A549 (cell line): ENCODE results near the gene NELFA. TPM values are rescaled to one million over a fixed set of nuclear protein-coding genes. Genes with fewer than 3 reads are reported as not detected.
A peak's percentile ranks its signal among the peaks of the same experiment; 100 is the strongest.

Experiments
- ATAC-seq, 2 experiments: fragments of 200-7000 bp in 1 of 2; fragments of >200 bp in 1 of 2; cut with Nextera tagmentation in 1 of 2; cut with Tn5 transposase in 1 of 2; 3 replicates each; pipeline versions ENCODE4 v1.8.0 to v1.9.1; 2018 to 2020; ENCODE audit warnings: mild to moderate bottlenecking in 1 of 2, moderate library complexity in 1 of 2
- CTCF ChIA-PET: fragments of 300-600 bp; sonication (Branson Sonifier 250); formaldehyde crosslinking; extraction: SDS; loops from one replicate; lab custom pipeline; 2021; ENCODE audit warnings: antibody characterized with exemption, inconsistent platforms; lab: Yijun Ruan, JAX
- POLR2A ChIA-PET: fragments of 350-600 bp; formaldehyde crosslinking; extraction: SDS; loops from one replicate; lab custom pipeline; 2021; ENCODE audit warnings: antibody characterized with exemption, inconsistent platforms; lab: Yijun Ruan, JAX
- DNase-seq, 2 experiments: peaks; one replicate each; pipeline versions ENCODE4 v3.0.0 to v3.0.0-alpha.2; 2011 to 2016; ENCODE audit warnings: low read depth in 1 of 2, low spot score in 1 of 2
- FAIRE-seq: peaks from 2 replicates; lab custom pipeline; 2011; peaks lifted over from hg19 to GRCh38; lab: Jason Lieb, UNC
- H3K27ac ChIP-seq, 2 experiments: fragments of >200 bp; sonication (Bioruptor Twin); formaldehyde crosslinking; 3 replicates each; pipeline ENCODE4 v1.5.1; 2016 to 2017
- H3K4me1 ChIP-seq: fragments of >200 bp; sonication (Bioruptor Twin); formaldehyde crosslinking; 3 replicates; pipeline ENCODE4 v1.6.1; 2016
- H3K4me2 ChIP-seq: fragments of >200 bp; sonication (Bioruptor Twin); formaldehyde crosslinking; 3 replicates; pipeline ENCODE4 v1.6.1; 2016
- H3K4me3 ChIP-seq: fragments of >200 bp; sonication (Bioruptor Twin); formaldehyde crosslinking; 3 replicates; pipeline ENCODE4 v1.5.1; 2016
- H3K9me3 ChIP-seq: fragments of >200 bp; sonication (Bioruptor Twin); formaldehyde crosslinking; 3 replicates; pipeline ENCODE4 v1.6.1; 2016
- CBX8 ChIP-seq: fragments of 200-600 bp; sonication (generic); IDR thresholded peaks from 2 replicates; pipeline ENCODE4 v1.6.1; 2016
- CEBPB ChIP-seq, 2 experiments: fragments of >200 bp in 1 of 2; sonication (Bioruptor Twin) in 1 of 2; formaldehyde crosslinking in 1 of 2; IDR thresholded peaks; 2 replicates each; pipeline ENCODE4 v1.6.1; 2012 to 2016
- CTCF ChIP-seq: fragments of >200 bp; sonication (Bioruptor Twin); formaldehyde crosslinking; IDR thresholded peaks from 3 replicates; pipeline ENCODE4 v1.5.1; 2016
- FOSB ChIP-seq: fragments of 250-450 bp; sonication (Bioruptor Pico); IDR thresholded peaks from 2 replicates; pipeline ENCODE4 v1.5.0; 2020; ENCODE audit warnings: mild to moderate bottlenecking, moderate library complexity
- FOSL2 ChIP-seq, 2 experiments: fragments of 450-650 bp in 1 of 2; fragments of >200 bp in 1 of 2; sonication (Bioruptor Twin) in 1 of 2; formaldehyde crosslinking; IDR thresholded peaks; 2 replicates each; pipeline versions ENCODE4 v1.5.0 to v1.6.1; 2016 to 2020; ENCODE audit warnings: mild to moderate bottlenecking in 1 of 2, moderate library complexity in 1 of 2
- FOXS1 ChIP-seq: fragments of 250-450 bp; sonication (Bioruptor Pico); IDR thresholded peaks from 2 replicates; pipeline ENCODE4 v1.5.0; 2020; ENCODE audit warnings: mild to moderate bottlenecking, moderate library complexity
- HDAC2 ChIP-seq: fragments of 200-600 bp; sonication (generic); IDR thresholded peaks from 2 replicates; pipeline ENCODE4 v1.6.1; 2016
- HEYL ChIP-seq: fragments of 250-450 bp; sonication (Bioruptor Pico); IDR thresholded peaks from 2 replicates; pipeline ENCODE4 v1.8.0; 2021; ENCODE audit warnings: mild to moderate bottlenecking, moderate library complexity
- HMGXB4 ChIP-seq: fragments of 250-450 bp; sonication (Bioruptor Pico); IDR thresholded peaks from 2 replicates; pipeline ENCODE4 v1.5.0; 2021; ENCODE audit warnings: mild to moderate bottlenecking, moderate library complexity, borderline replicate concordance
- HOXA7 ChIP-seq: fragments of 250-450 bp; sonication (Bioruptor Pico); IDR thresholded peaks from 2 replicates; pipeline ENCODE4 v1.5.0; 2020; ENCODE audit warnings: mild to moderate bottlenecking, moderate library complexity
- HOXB5 ChIP-seq: fragments of 250-450 bp; sonication (Bioruptor Pico); IDR thresholded peaks from 2 replicates; pipeline ENCODE4 v1.5.0; 2020; ENCODE audit warnings: mild to moderate bottlenecking, moderate library complexity
- JUN ChIP-seq, 2 experiments: fragments of >200 bp; sonication (Bioruptor Twin); formaldehyde crosslinking; IDR thresholded peaks; 2 replicates in 1 of 2; 3 replicates in 1 of 2; pipeline ENCODE4 v1.6.1; 2016 to 2017
- KDM5A ChIP-seq: fragments of 200-600 bp; sonication (generic); IDR thresholded peaks from 2 replicates; pipeline ENCODE4 v1.6.1; 2016; ENCODE audit warnings: antibody characterized with exemption, mild to moderate bottlenecking
- MYC ChIP-seq: IDR thresholded peaks from 2 replicates; pipeline ENCODE4 v1.6.1; 2012; ENCODE audit warnings: mild to moderate bottlenecking, inconsistent platforms, low read length, improper control_type of control experiment, borderline replicate concordance
- NPAS2 ChIP-seq: fragments of 250-450 bp; sonication (Bioruptor Pico); IDR thresholded peaks from 2 replicates; pipeline ENCODE4 v1.8.0; 2022; ENCODE audit warnings: mild to moderate bottlenecking, moderate library complexity, borderline replicate concordance
- PHF8 ChIP-seq: fragments of 200-600 bp; sonication (generic); IDR thresholded peaks from 2 replicates; pipeline ENCODE4 v1.6.1; 2016; ENCODE audit warnings: low read depth, mild to moderate bottlenecking, antibody characterized with exemption, moderate library complexity, borderline replicate concordance
- POLR2A ChIP-seq: IDR thresholded peaks from 2 replicates; pipeline ENCODE4 v1.6.1; 2012; ENCODE audit warnings: mild to moderate bottlenecking, low read length
- RAD21 ChIP-seq, 2 experiments: fragments of >200 bp in 1 of 2; sonication (Bioruptor Twin) in 1 of 2; formaldehyde crosslinking in 1 of 2; IDR thresholded peaks in 1 of 2; conservative IDR thresholded peaks in 1 of 2; 2 replicates in 1 of 2; 3 replicates in 1 of 2; pipeline ENCODE4 v1.6.1; 2012 to 2018; ENCODE audit warnings: inconsistent platforms in 1 of 2
- RCOR1 ChIP-seq: fragments of 150-350 bp; IDR thresholded peaks from 2 replicates; pipeline ENCODE4 v1.6.1; 2014; ENCODE audit warnings: antibody characterized with exemption, low read length, low read depth
- RFX5 ChIP-seq: fragments of 450-650 bp; IDR thresholded peaks from 2 replicates; pipeline ENCODE4 v1.7.1; 2014; ENCODE audit warnings: antibody characterized with exemption, mild to moderate bottlenecking, moderate library complexity
- RNF2 ChIP-seq: fragments of 200-600 bp; sonication (generic); IDR thresholded peaks from 2 replicates; pipeline ENCODE4 v1.6.1; 2016; ENCODE audit warnings: low read depth, mild to moderate bottlenecking, antibody characterized with exemption, moderate library complexity, borderline replicate concordance
- SMC3 ChIP-seq: fragments of >200 bp; sonication (Bioruptor Twin); formaldehyde crosslinking; IDR thresholded peaks from 3 replicates; pipeline ENCODE4 v1.6.1; 2018; ENCODE audit warnings: inconsistent platforms
- SREBF2 ChIP-seq: fragments of 450-650 bp; IDR thresholded peaks from 2 replicates; pipeline ENCODE4 v1.6.1; 2014; ENCODE audit warnings: mild to moderate bottlenecking, moderate library complexity
- TFCP2L1 ChIP-seq: fragments of 250-450 bp; sonication (Bioruptor Pico); IDR thresholded peaks from 2 replicates; pipeline ENCODE4 v1.5.0; 2021; ENCODE audit warnings: mild to moderate bottlenecking
- USF2 ChIP-seq: fragments of 450-650 bp; IDR thresholded peaks from 2 replicates; pipeline ENCODE4 v1.6.1; 2014; ENCODE audit warnings: antibody characterized with exemption
- ZC3H11A ChIP-seq: fragments of 450-650 bp; IDR thresholded peaks from 2 replicates; pipeline ENCODE4 v1.6.1; 2014; ENCODE audit warnings: antibody characterized with exemption, mild to moderate bottlenecking
- ZFP36 ChIP-seq: fragments of 450-650 bp; IDR thresholded peaks from 2 replicates; pipeline ENCODE4 v1.6.1; 2014; ENCODE audit warnings: borderline replicate concordance; ENCODE audit not compliant: partially characterized antibody
- ZSCAN20 ChIP-seq: fragments of 250-450 bp; sonication (Bioruptor Pico); IDR thresholded peaks from 2 replicates; pipeline ENCODE4 v1.8.0; 2022; ENCODE audit warnings: mild to moderate bottlenecking, moderate library complexity
- WGBS: methylation state at CpG from one replicate; pipeline ENCODE4 v1.1.6; 2017; ENCODE audit errors: missing lambda C conversion rate; 5-methylcytosine and 5-hydroxymethylcytosine counted together
- polyA plus RNA-seq, 4 experiments: library from polyadenylated mRNA; depleted of rRNA in 3 of 4; stranded (reverse); fragments of >200 nt; fragmentation: RNase III in 1 of 4; extraction: RNeasy Plus Mini Kit Qiagen cat#74134 plus additional on column Dnase treatment in 1 of 4; gene quantifications; 2 replicates in 3 of 4; 3 replicates in 1 of 4; pipeline ENCODE4 v1.2.3, GENCODE V29; 2011 to 2017

Gene NELFA
- polyA plus RNA-seq, 2 of the 4 experiments (the other 2 are of a cell fraction): 11.1 to 18.3 TPM

GRCh38 chr4:1960170-1960825 lies 48.5 kb downstream of the NELFA start:
- no peak overlapping the region for H3K27ac ChIP-seq
- no peaks in the 10 kb centered on the region for H3K9me3 ChIP-seq
- no peak for TF ChIP-seq SREBF2
- no peak for TF ChIP-seq CTCF
- no peak for TF ChIP-seq POLR2A
- no peak for TF ChIP-seq CBX8
- TF ChIP-seq USF2: no peak
- no peak for TF ChIP-seq FOSL2 (IDR thresholded peaks at IDR 0.05)
- no peak for TF ChIP-seq FOSL2 (CRISPR knock-in tag; IDR thresholded peaks at IDR 0.05)
- no peak for TF ChIP-seq RAD21 (conservative IDR thresholded peaks at IDR 0.05 in 1 of 2, IDR thresholded peaks at IDR 0.05 in 1 of 2)
- TF ChIP-seq FOXS1 (CRISPR knock-in tag): no peak
- TF ChIP-seq HMGXB4 (CRISPR knock-in tag): no peak
- TF ChIP-seq FOSB: no peak
- no peak for TF ChIP-seq MYC
- no peak for TF ChIP-seq NPAS2
- TF ChIP-seq, all 56 proteins: peak for 0
- POLR2A ChIA-PET: no interaction called here
- Histone ChIP-seq H3K4me2 (no peak overlapping the region), H3K4me3 (no peak overlapping the region), H3K4me1 (no peaks in the 10 kb centered on the region)
- CTCF ChIA-PET: no interaction called here
- no peak for DNase-seq
- no peak for FAIRE-seq
- WGBS: 90% methylated on average over 7 of the region's 7 CpGs
- ATAC-seq: no peak

GRCh38 chr4:1959104-1959384 lies 49.7 kb downstream of the NELFA start:
- no peak overlapping the region for H3K4me3 ChIP-seq
- 89% methylated on average over 5 of the region's 5 CpGs for WGBS
- H3K9me3 ChIP-seq: no peaks in the 10 kb centered on the region
- H3K4me1 ChIP-seq: no peaks in the 10 kb centered on the region
- no peak for FAIRE-seq
- ChIA-PET POLR2A (no interaction called here), CTCF (no interaction called here)
- no peak for TF ChIP-seq JUN (IDR thresholded peaks at IDR 0.05)
- no peak for TF ChIP-seq ZFP36
- TF ChIP-seq KDM5A: no peak
- no peak for DNase-seq
- 0 out of 6 replicates have a peak, but pooled peaks of 1 of the 2 experiments have one; percentile 38 for ATAC-seq
- no peak overlapping the region for H3K4me2 ChIP-seq
- H3K27ac ChIP-seq: no peak overlapping the region

- FAIRE-seq: no peak
- TF ChIP-seq HEYL (CRISPR knock-in tag) (no peak), HOXA7 (no peak), TFCP2L1 (CRISPR knock-in tag) (no peak), RFX5 (no peak), JUN (IDR thresholded peaks at IDR 0.05) (no peak), RNF2 (no peak), CEBPB (IDR thresholded peaks at IDR 0.05) (no peak), NPAS2 (no peak), RCOR1 (no peak), SMC3 (no peak), ZSCAN20 (CRISPR knock-in tag) (no peak), KDM5A (no peak), HDAC2 (no peak), PHF8 (no peak), ZC3H11A (no peak), HOXB5 (CRISPR knock-in tag) (no peak), FOSB (no peak)
- no peak for ATAC-seq
These were observed 50.3 kb downstream of the NELFA start for GRCh38 chr4:1958276-1959103.

More at GRCh38 chr4:1958276-1959103, 50.3 kb downstream of the NELFA start:
- DNase-seq: no peak
- CTCF ChIA-PET: interaction anchor here (1.3 kb wide), 1 partner anchor 60 kb away, joined by 3 read pairs; no protein-coding TSS in a partner anchor
- Histone ChIP-seq H3K4me1 (no peaks in the 10 kb centered on the region), H3K4me3 (no peak overlapping the region), H3K9me3 (no peaks in the 10 kb centered on the region), H3K4me2 (no peak overlapping the region), H3K27ac (no peak overlapping the region)
- WGBS: 88% methylated on average over 12 of the region's 15 CpGs
- POLR2A ChIA-PET: no interaction called here
